HepG2 (cell line): Measurements from ENCODE around the gene ENTPD7. TPM values are rescaled to one million over a fixed set of nuclear protein-coding genes. Genes with fewer than 3 reads are reported as not detected.
A peak's percentile ranks its signal among the peaks of the same experiment; 100 is the strongest.

Experiments
- ATAC-seq: fragments of 200-7000 bp; cut with Tn5 transposase; 3 replicates; pipeline ENCODE4 v1.9.1; 2020; ENCODE audit warnings: mild to moderate bottlenecking, moderate library complexity
- BruUV-seq: library from RNA; stranded (reverse); fragments of 400-500 nt; replicated peaks from 2 replicates; lab custom pipeline; 2021; lab: Mats Ljungman, UMichigan
- CTCF ChIA-PET: fragments of 300-600 bp; formaldehyde crosslinking; extraction: SDS; loops from one replicate; lab custom pipeline; 2021; ENCODE audit warnings: low total read pairs, inconsistent platforms, low intra/inter-chr PET ratio; lab: Yijun Ruan, JAX
- POLR2A ChIA-PET: fragments of 350-600 bp; sonication (Branson Sonifier 250); formaldehyde crosslinking; loops from one replicate; lab custom pipeline; 2020; ENCODE audit warnings: antibody characterized with exemption, inconsistent platforms; lab: Yijun Ruan, JAX
- DNase-seq: peaks from one replicate; pipeline ENCODE4 v3.0.0-alpha.2; 2015; ENCODE audit warnings: low spot score
- FAIRE-seq: peaks from 3 replicates; lab custom pipeline; 2011; peaks lifted over from hg19 to GRCh38; lab: Jason Lieb, UNC
- H2AFZ ChIP-seq: one replicate; pipeline ENCODE4 v1.6.1; 2011; ENCODE audit warnings: low read length, inconsistent platforms
- H3K27ac ChIP-seq: fragments of 300-600 bp; 3 replicates; pipeline ENCODE4 v1.8.0; 2011; ENCODE audit warnings: mixed run types, mild to moderate bottlenecking, mixed read lengths, low read length, inconsistent platforms; ENCODE audit not compliant: insufficient read depth; ENCODE audit errors: extremely low read length
- H3K27me3 ChIP-seq, 2 experiments: fragments of 200-600 bp in 1 of 2; 2 replicates in 1 of 2; 3 replicates in 1 of 2; pipeline versions ENCODE4 v1.6.0 to v1.8.0; 2011; ENCODE audit warnings: low read length in 2 of 2, mild to moderate bottlenecking in 2 of 2, moderate library complexity in 2 of 2, inconsistent platforms in 1 of 2; ENCODE audit not compliant: insufficient read depth in 2 of 2, control insufficient read depth in 1 of 2
- H3K36me3 ChIP-seq, 2 experiments: fragments of 200-600 bp in 1 of 2; replicated peaks in 1 of 2; 2 replicates in 1 of 2; 3 replicates in 1 of 2; pipeline versions ENCODE4 v1.5.1 to v1.8.0; 2011; ENCODE audit warnings: low read length in 2 of 2, inconsistent platforms in 1 of 2; ENCODE audit not compliant: insufficient read depth in 2 of 2, control insufficient read depth in 1 of 2
- H3K4me1 ChIP-seq: 2 replicates; pipeline ENCODE4 v1.5.1; 2012; ENCODE audit warnings: low read length, inconsistent platforms; ENCODE audit not compliant: insufficient read depth
- H3K4me2 ChIP-seq: 2 replicates; pipeline ENCODE4 v1.6.0; 2011; ENCODE audit warnings: low read depth, low read length, inconsistent platforms
- H3K4me3 ChIP-seq, 3 experiments: fragments of 200-600 bp in 1 of 3; sonication (generic), shearing (Covaris generic) in 1 of 3; replicated peaks in 1 of 3; 2 replicates each; pipeline ENCODE4 v1.5.1; 2011 to 2016; ENCODE audit warnings: low read length in 3 of 3, inconsistent platforms in 2 of 3, low read depth in 2 of 3, mild to moderate bottlenecking in 2 of 3, control low read depth in 1 of 3, mixed read lengths in 1 of 3; ENCODE audit not compliant: insufficient read depth in 1 of 3
- H3K79me2 ChIP-seq: one replicate; pipeline ENCODE4 v1.6.1; 2011; ENCODE audit warnings: low read length, inconsistent platforms; ENCODE audit not compliant: insufficient read depth
- H3K9ac ChIP-seq: 2 replicates; pipeline ENCODE4 v1.6.0; 2011; ENCODE audit warnings: mild to moderate bottlenecking, low read depth, low read length, inconsistent platforms; ENCODE audit not compliant: insufficient read depth
- H3K9me3 ChIP-seq: 2 replicates; pipeline ENCODE4 v1.5.1; 2012; ENCODE audit warnings: mild to moderate bottlenecking, low read length
- H4K20me1 ChIP-seq: 2 replicates; pipeline ENCODE4 v1.6.0; 2011; ENCODE audit warnings: inconsistent platforms, mild to moderate bottlenecking, low read length, moderate library complexity; ENCODE audit not compliant: insufficient read depth
- ASH2L ChIP-seq: fragments of 300-600, 200-600 bp; sonication (generic); IDR thresholded peaks from 2 replicates; pipeline ENCODE4 v1.7.0; 2017; ENCODE audit warnings: low read depth, mild to moderate bottlenecking, moderate library complexity, mixed read lengths, low read length; ENCODE audit not compliant: insufficient read length
- BCL6 ChIP-seq: IDR thresholded peaks from 2 replicates; pipeline ENCODE4 v1.6.1; 2016; ENCODE audit warnings: missing genetic modification reagents, missing compliant biosample characterization
- ELF3 ChIP-seq: IDR thresholded peaks from 2 replicates; pipeline ENCODE4 v1.6.1; 2016; ENCODE audit warnings: missing genetic modification reagents, missing compliant biosample characterization
- HNF4A ChIP-seq: sonication (generic); formaldehyde crosslinking; IDR thresholded peaks from 2 replicates; pipeline ENCODE4 v1.4.0; 2020; ENCODE audit warnings: missing genetic modification reagents
- HNF4G ChIP-seq, 2 experiments: sonication (generic) in 1 of 2; formaldehyde crosslinking in 1 of 2; IDR thresholded peaks; 2 replicates each; pipeline versions ENCODE4 v1.4.0 to v1.6.1; 2011 to 2020; ENCODE audit warnings: borderline replicate concordance in 2 of 2, low read depth in 2 of 2, mild to moderate bottlenecking in 2 of 2, low read length in 1 of 2, missing genetic modification reagents in 1 of 2, moderate library complexity in 1 of 2
- MAX ChIP-seq: IDR thresholded peaks from 2 replicates; pipeline ENCODE4 v1.6.1; 2012; ENCODE audit warnings: inconsistent platforms
- MIER2 ChIP-seq: IDR thresholded peaks from 2 replicates; pipeline ENCODE4 v1.6.1; 2016; ENCODE audit warnings: missing biosample characterization, missing genetic modification reagents
- POGZ ChIP-seq: sonication (generic); formaldehyde crosslinking; IDR thresholded peaks from 2 replicates; pipeline ENCODE4 v1.4.0; 2020; ENCODE audit warnings: mild to moderate bottlenecking, missing genetic modification reagents
- PPARG ChIP-seq: conservative IDR thresholded peaks from 2 replicates; pipeline ENCODE4 v1.6.1; 2016; ENCODE audit warnings: missing biosample characterization, missing genetic modification reagents
- RFX5 ChIP-seq: IDR thresholded peaks from 2 replicates; pipeline ENCODE4 v1.6.1; 2011; ENCODE audit warnings: low read depth, low read length, improper control_type of control experiment
- SYNCRIP ChIP-seq: fragments of 200-400 bp; formaldehyde crosslinking; IDR thresholded peaks from 2 replicates; pipeline ENCODE4 v1.6.1; 2018; ENCODE audit warnings: mild to moderate bottlenecking, low read depth, low read length; ENCODE audit not compliant: insufficient read depth
- TFDP1 ChIP-seq: IDR thresholded peaks from 2 replicates; pipeline ENCODE4 v1.6.1; 2016; ENCODE audit warnings: missing compliant biosample characterization, missing genetic modification reagents, borderline replicate concordance
- THRA ChIP-seq: sonication (generic); formaldehyde crosslinking; IDR thresholded peaks from 2 replicates; pipeline ENCODE4 v1.4.0; 2020; ENCODE audit warnings: missing genetic modification reagents, borderline replicate concordance
- ZNF672 ChIP-seq: sonication (generic); formaldehyde crosslinking; IDR thresholded peaks from 2 replicates; pipeline ENCODE4 v1.8.1; 2022; ENCODE audit warnings: missing genetic modification reagents
- WGBS: methylation state at CpG from one replicate; pipeline ENCODE4 v1.1.6; 2017; ENCODE audit warnings: low lambda C conversion rate; 5-methylcytosine and 5-hydroxymethylcytosine counted together
- in situ Hi-C: cut with HindIII; loops from 2 replicates; pipeline ENCODE4 v1.10.0; 2017; ENCODE audit warnings: low pct_unique_long_range_greater_than_20kb; ENCODE audit not compliant: extremely low pct_ligation_motif_present
- intact Hi-C: fragments of 100-400 bp; cut with micrococcal nuclease; formaldehyde crosslinking; loops from one replicate; pipeline ENCODE4 v1.10.0; 2022; ENCODE audit not compliant: unreplicated experiment
- polyA plus RNA-seq, 8 experiments: library from polyadenylated mRNA; depleted of rRNA in 3 of 8; stranded (reverse) in 7 of 8; unstranded in 1 of 8; fragments of >200 nt; fragmentation: Illumina TruSeq in 4 of 8; extraction: Trizol in 4 of 8; gene quantifications; 2 replicates each; pipeline versions ENCODE4 v1.2.1 to v1.2.3, GENCODE V29; 2011 to 2016; ENCODE audit warnings: low read depth in 4 of 8, missing spikeins in 1 of 8, mixed read lengths in 1 of 8; ENCODE audit not compliant: insufficient read depth in 1 of 8
- total RNA-seq, 5 experiments: library from RNA; depleted of rRNA; stranded (reverse); fragments of >200 nt; fragmentation: Illumina TruSeq; extraction: Trizol; gene quantifications; 2 replicates each; pipeline ENCODE4 v1.2.3, GENCODE V29; 2016; ENCODE audit warnings: low read depth in 1 of 5

The ENTPD7 gene
- total and polyA plus RNA-seq, 2 of the 13 experiments (the other 11 are each of a cell fraction or from before 2014, with no cell fraction given): 7.6 to 36.5 TPM

GRCh38 chr10:99672884-99673283 lies 13.6 kb downstream of the ENTPD7 start:
- Histone ChIP-seq H3K4me1 (peaks cover 28% of the 10 kb centered on the region), H3K4me2 (peak overlapping the region; percentile 46), H2AFZ (no peak overlapping the region), H4K20me1 (no peaks in the 10 kb centered on the region), H3K27ac (peak overlapping the region; percentile 72), H3K36me3 (peaks cover 0 to 7% of the 10 kb centered on the region in 2 experiments; a peak in 2 of 5 replicates), H3K9ac (no peak overlapping the region), H3K9me3 (no peaks in the 10 kb centered on the region), H3K4me3 (no peak overlapping the region), H3K27me3 (no peaks in the 10 kb centered on the region), H3K79me2 (no peaks in the 10 kb centered on the region)
- intact Hi-C loops (loop anchor here (2.0 kb wide), 1 partner anchor 14 kb away; the partner anchor contains the start of gene ENTPD7), in situ Hi-C loops (loop anchor here (10.0 kb wide), 1 partner anchor 48 kb away; the partner anchor contains the start of gene SLC25A28)
- peak; percentile 4; the same call in 1 of the 2 replicates for TF ChIP-seq POGZ (CRISPR knock-in tag)
- TF ChIP-seq TFDP1: no peak
- no peak for DNase-seq
- ChIA-PET CTCF (no interaction called here), POLR2A (interaction anchor here (2.0 kb wide), 2 partner anchors 14 to 52 kb away, joined by 13 to 19 read pairs; partner anchors contain the start of genes ENTPD7 and SLC25A28)
- ATAC-seq: peak; percentile 27; the same call in 2 of the 3 replicates
- no peak for FAIRE-seq
- 96% methylated on average over 2 of the region's 2 CpGs for WGBS
- no TSS peak for BruUV-seq

GRCh38 chr10:99673492-99673891 lies 14.2 kb downstream of the ENTPD7 start:
- Histone ChIP-seq H3K4me2 (peak overlapping the region; percentile 46), H3K27me3 (no peaks in the 10 kb centered on the region), H3K27ac (peak overlapping the region; percentile 72), H3K9ac (no peak overlapping the region; the same call in 1 of the 2 replicates), H3K36me3 (peaks cover 0 to 7% of the 10 kb centered on the region in 2 experiments; a peak in 2 of 5 replicates), H3K4me3 (no peak overlapping the region; a peak in 1 of 6 replicates), H2AFZ (peak overlapping the region; percentile 65), H3K9me3 (no peaks in the 10 kb centered on the region), H3K79me2 (no peaks in the 10 kb centered on the region), H4K20me1 (no peaks in the 10 kb centered on the region), H3K4me1 (peaks cover 28% of the 10 kb centered on the region)
- in situ Hi-C loops: loop anchor here (10.0 kb wide), 1 partner anchor 49 kb away; the partner anchor contains the start of gene SLC25A28
- 39% methylated on average over 2 of the region's 2 CpGs for WGBS
- TSS peak; percentile 41 for BruUV-seq
- POLR2A ChIA-PET: interaction anchor here (0.7 to 2.0 kb wide), 3 partner anchors 15 to 59 kb away, joined by 3 to 19 read pairs (median 13); partner anchors contain the start of genes COX15, CUTC, ENTPD7 and SLC25A28
- CTCF ChIA-PET: no interaction called here
- FAIRE-seq (peak; percentile 49), DNase-seq (peak; percentile 78), ATAC-seq (peak; percentile 86)
- intact Hi-C loops: loop anchor here (2.0 kb wide), 1 partner anchor 15 kb away; the partner anchor contains the start of gene ENTPD7
- TF ChIP-seq ASH2L: peak; percentile 62
- TF ChIP-seq PPARG: peak; percentile 50
- peak; percentile 82 for TF ChIP-seq HNF4A (CRISPR knock-in tag)
- peak; percentile 25; the same call in 1 of the 2 replicates for TF ChIP-seq MIER2 (CRISPR knock-in tag)
- no peak for TF ChIP-seq SYNCRIP
- TF ChIP-seq MAX: peak; percentile 31; the same call in 1 of the 2 replicates
- TF ChIP-seq THRA (CRISPR knock-in tag): peak; percentile 17; the same call in 1 of the 2 replicates
- no peak for TF ChIP-seq RFX5
- TF ChIP-seq BCL6: 0 out of 2 replicates have a peak, but pooled peaks have one; percentile 19
- peak; percentile 75 for TF ChIP-seq HNF4G (IDR thresholded peaks at IDR 0.05; ENCODE audit: borderline replicate concordance, low read depth, low read length)
- no peak for TF ChIP-seq HNF4G (CRISPR knock-in tag; IDR thresholded peaks at IDR 0.05; ENCODE audit: borderline replicate concordance, low read depth)
- TF ChIP-seq ZNF672 (CRISPR knock-in tag): no peak
- peak; percentile 44; the same call in 1 of the 2 replicates for TF ChIP-seq ELF3
